ENCODE measurements around the gene KRTAP5-1.

Gene KRTAP5-1

GRCh38 chr11:1557904-1558774, 26.9 kb downstream of the KRTAP5-1 start:
- CTCF ChIA-PET, result interaction anchor here (0.9 to 6.0 kb wide), 6 partner anchors 8 to 17 kb away, joined by 3 to 47 read pairs (median 6); partner anchors contain the start of gene DUSP8
- POLR2A ChIA-PET, result interaction anchor here (0.6 kb wide), 1 partner anchor 10 kb away, joined by 4 read pairs; no protein-coding TSS in a partner anchor
- DNase-seq (ENCODE audit: low read depth, low spot score), result peak; percentile 55
- TF ChIP-seq CTCF (IDR thresholded peaks at IDR 0.05; ENCODE audit: insufficient read depth, low read length, missing control alignments), result no peak
- no peak overlapping the region for H3K4me3 ChIP-seq (ENCODE audit: low read depth, low read length)

GRCh38 chr11:1557051-1557884, 27.8 kb downstream of the KRTAP5-1 start:
- no peak for DNase-seq (ENCODE audit: low read depth, low spot score)
- ChIA-PET POLR2A (no interaction called here), CTCF (interaction anchor here (0.9 to 6.0 kb wide), 5 partner anchors 9 to 18 kb away, joined by 3 to 47 read pairs (median 5); partner anchors contain the start of gene DUSP8)
- TF ChIP-seq CTCF (IDR thresholded peaks at IDR 0.05; ENCODE audit: insufficient read depth, low read length, missing control alignments), result no peak
- H3K4me3 ChIP-seq (ENCODE audit: low read depth, low read length), result no peak overlapping the region

GRCh38 chr11:1556278-1556902, 28.7 kb downstream of the KRTAP5-1 start:
- ChIA-PET POLR2A (no interaction called here), CTCF (interaction anchor here (0.6 to 6.0 kb wide), 3 partner anchors 10 to 354 kb away, joined by 3 to 41 read pairs (median 10); no protein-coding TSS in a partner anchor)
- TF ChIP-seq CTCF (IDR thresholded peaks at IDR 0.05; ENCODE audit: insufficient read depth, low read length, missing control alignments), result no peak
- H3K4me3 ChIP-seq (ENCODE audit: low read depth, low read length), result no peak overlapping the region
- DNase-seq (ENCODE audit: low read depth, low spot score), result no peak

GRCh38 chr11:1555713-1556153, 29.4 kb downstream of the KRTAP5-1 start:
- TF ChIP-seq CTCF (IDR thresholded peaks at IDR 0.05; ENCODE audit: insufficient read depth, low read length, missing control alignments), result no peak
- H3K4me3 ChIP-seq (ENCODE audit: low read depth, low read length), result no peak overlapping the region
- POLR2A ChIA-PET, result no interaction called here
- CTCF ChIA-PET, result interaction anchor here (0.6 to 6.0 kb wide), 3 partner anchors 9 to 353 kb away, joined by 3 to 41 read pairs (median 10); no protein-coding TSS in a partner anchor
- no peak for DNase-seq (ENCODE audit: low read depth, low spot score)

- no peak overlapping the region for H3K4me3 ChIP-seq (ENCODE audit: low read depth, low read length)
- TF ChIP-seq CTCF (IDR thresholded peaks at IDR 0.05; ENCODE audit: insufficient read depth, low read length, missing control alignments), result no peak
- ChIA-PET POLR2A (no interaction called here), CTCF (interaction anchor here (1.6 to 6.0 kb wide), 3 partner anchors 8 to 20 kb away, joined by 10 to 41 read pairs (median 26); no protein-coding TSS in a partner anchor)
- DNase-seq (ENCODE audit: low read depth, low spot score), result no peak
Measured at GRCh38 chr11:1554981-1555712, 29.9 kb downstream of the KRTAP5-1 start.

Measured in AG04449 (cell line).